SK-N-SH (cell line): ENCODE data around the gene GPR39.

Source experiments
- CTCF ChIP-seq: fragments of 200-600 bp; sonication (generic); IDR thresholded peaks from 2 replicates; pipeline ENCODE4 v1.6.1; 2017; ENCODE audit warnings: antibody characterized with exemption, mild to moderate bottlenecking, moderate library complexity
- EZH2phosphoT487 ChIP-seq: fragments of 200-600 bp; sonication (generic); IDR thresholded peaks from 2 replicates; pipeline ENCODE4 v1.6.1; 2017; ENCODE audit warnings: low read depth, mixed run types, mild to moderate bottlenecking, antibody characterized with exemption, moderate library complexity, borderline replicate concordance

- TF ChIP-seq CTCF, result no peak
- no peak for TF ChIP-seq EZH2phosphoT487
These were observed 276.2 kb downstream of the GPR39 start for GRCh38 chr2:132692816-132693215.
